ENCODE data around the gene SHMT2.

- TF ChIP-seq CTCF (IDR thresholded peaks at IDR 0.05) (no peak), POLR2A (IDR thresholded peaks at IDR 0.05) (no peak)
Observed at GRCh38 chr12:57262126-57262822, 32.8 kb downstream of the SHMT2 start.
